ENCODE results near the gene LMOD1.
"Not testable (repeated sequence)": the region's sequence is repeated elsewhere in the genome, so short reads cannot be mapped to it uniquely, and the experiment has no call there.

LMOD1 gene

DNA sequence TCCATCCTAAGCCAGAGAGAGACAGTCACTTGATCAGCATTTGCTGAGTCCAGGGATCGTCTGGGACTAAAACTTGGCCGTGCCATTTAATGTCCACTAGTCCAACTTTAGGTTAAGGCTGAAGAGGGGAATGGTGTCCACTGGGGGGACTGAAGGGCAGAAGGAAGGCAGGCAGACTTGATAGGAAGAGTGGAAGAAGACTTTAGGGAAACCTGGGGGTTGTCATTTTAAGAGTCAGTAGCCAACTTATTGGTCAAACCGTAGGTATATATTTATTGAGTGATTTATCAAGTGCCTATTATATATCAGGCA is 1.3 kb upstream of the LMOD1 start:
- no peak for DNase-seq (ENCODE audit: low read depth)

DNA sequence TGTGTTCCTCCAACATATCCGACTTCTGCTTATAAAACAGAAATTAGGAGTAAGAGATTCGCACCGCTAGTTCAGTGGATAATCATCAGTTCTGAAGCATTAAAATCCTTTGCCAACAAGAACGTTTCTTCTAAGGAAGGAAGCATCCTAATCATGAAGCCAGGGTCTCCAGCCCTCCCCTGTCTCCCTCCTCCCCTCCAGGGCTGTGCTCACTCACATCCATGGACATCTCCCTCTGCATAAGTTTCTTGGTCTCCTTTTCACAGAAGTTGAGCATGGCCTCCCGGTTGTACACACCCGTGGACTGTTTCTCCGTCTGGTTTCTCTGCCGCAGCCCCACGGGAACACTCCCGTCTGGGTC is 505 bp downstream of the LMOD1 start:
- DNase-seq (ENCODE audit: low read depth) = no peak

DNA sequence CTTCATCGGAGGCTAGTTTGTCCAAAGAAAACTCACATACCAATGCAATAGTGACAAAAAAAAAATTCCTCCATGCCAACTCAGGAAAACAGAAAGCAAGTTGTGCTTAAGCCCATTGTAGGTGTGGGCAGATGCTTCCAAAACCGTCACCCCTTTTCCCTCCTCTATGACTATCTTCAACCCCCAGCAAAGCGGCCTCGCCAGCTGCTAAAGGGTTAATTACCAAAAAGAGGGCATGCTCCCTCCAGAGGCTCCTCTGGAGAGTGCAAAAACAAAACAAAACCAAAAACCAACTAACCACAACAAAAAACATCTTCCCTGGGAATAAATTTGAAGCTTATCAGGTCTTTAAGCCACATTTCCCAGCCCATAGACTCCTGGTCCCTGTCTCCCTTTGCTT is 1.2 kb downstream of the LMOD1 start:
- DNase-seq (ENCODE audit: low read depth) = no peak

DNA sequence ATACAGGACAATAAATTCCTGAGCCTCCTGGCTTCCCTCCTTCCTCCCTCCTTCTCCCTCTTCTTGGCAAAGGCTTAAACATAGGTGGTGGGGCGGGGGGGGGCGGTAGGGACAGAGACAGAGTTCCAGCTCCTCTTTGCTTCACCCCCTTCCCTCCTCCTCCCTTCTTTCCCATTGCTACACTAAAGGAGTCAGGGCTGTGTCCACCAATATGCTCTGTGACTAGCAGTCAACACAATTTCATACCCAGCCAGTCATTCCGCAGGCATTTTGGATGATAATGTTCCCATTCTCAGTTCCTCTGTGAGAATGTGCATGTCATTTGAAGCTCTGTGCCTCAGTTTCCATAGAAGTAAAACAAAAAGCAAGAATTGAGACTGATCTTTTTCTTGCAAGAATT is 1.7 kb downstream of the LMOD1 start:
- no peak for DNase-seq (ENCODE audit: low read depth)

DNA sequence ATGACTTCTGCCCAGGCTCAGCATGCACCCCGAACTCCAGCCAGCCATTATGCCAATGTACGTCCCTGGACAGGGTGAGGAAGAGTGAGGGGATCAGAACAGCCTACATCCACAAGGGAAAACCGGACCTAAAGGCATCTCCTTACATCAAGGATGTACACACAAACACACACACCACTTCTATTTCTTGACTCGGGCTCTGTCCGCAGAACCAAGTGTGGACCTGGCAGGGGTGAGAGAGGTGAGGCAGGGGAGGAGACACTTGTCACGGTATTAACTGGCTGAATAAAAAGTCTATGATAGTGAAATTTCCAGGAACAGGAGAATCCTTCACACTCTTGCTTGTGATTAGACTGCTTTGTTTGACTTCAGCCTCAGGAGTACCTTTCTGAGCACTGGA is 2.3 kb downstream of the LMOD1 start:
- DNase-seq (ENCODE audit: low read depth) = no peak

DNA sequence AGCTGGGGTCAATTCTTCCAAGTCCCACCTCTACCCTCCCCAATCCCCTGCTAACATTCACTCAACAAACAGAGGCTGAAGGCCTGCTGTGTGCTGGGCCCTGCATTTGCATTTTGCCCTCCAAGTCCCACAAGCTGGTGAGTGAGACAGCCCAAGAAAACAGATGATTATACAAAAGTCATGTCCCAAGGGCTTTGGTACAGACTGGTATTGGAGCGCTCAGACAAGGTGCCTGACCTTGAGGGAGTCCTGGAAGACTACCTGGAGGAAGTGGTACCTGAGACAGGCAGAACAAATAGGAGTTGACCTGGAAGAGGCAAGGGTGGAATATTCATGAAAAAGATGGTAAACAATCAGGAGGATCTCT is 4.2 kb downstream of the LMOD1 start:
- no peak for DNase-seq (ENCODE audit: low read depth)

DNA sequence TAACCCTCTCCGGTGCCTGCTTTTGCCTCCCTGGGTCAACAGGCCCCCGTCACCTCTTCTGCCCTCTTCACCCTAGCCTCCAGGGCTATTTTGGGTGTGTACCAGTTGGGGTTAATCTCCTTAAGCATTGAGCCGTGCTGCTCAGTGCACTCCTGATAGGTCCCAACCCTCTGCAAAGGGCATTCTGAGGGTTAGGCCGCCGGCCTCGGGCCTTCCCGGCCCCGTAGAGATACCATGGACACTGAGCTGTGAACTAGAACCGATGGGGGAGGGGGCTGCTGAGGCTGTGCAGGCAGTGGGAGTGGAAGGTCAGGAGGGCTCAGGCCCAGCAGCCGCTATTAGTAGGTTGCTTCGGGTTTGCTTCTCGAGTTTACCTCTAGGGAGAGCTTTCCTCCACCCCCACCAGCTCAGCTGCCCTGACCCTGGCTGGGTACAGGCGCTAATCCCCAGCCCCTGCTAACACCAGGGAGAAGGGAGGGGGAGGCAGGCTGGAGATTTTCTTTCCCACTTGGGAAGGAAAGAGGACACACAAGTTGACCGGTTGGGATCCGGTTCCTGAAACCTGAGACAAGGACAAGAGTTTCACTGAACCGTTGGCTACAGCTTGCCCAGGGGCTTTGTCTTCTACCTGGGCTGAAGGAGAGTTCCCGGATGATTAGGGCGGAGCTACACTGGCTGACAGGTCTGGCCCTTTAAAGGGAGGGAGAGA is 4.8 kb downstream of the LMOD1 start:
- no peak for DNase-seq (ENCODE audit: low read depth)

DNA sequence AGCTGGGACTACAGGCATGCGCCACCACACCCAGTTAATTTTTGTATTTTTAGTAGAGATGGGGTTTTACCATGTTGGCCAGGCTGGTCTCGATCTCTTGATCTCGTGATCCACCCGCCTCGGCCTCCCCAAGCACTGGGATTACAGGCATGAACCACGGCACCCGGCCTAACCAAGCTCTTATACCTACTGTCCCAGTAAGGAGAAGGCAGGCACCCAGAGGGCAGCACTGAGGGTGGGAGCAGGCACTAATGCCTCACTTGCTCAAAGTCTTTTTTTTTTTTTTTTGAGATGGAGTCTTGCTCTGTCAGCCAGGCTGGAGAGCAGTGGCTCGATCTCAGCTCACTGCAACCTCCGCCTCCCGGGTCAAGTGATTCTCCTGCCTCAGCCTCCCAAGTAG is 6.0 kb downstream of the LMOD1 start:
- not testable (repeated sequence) for DNase-seq (ENCODE audit: low read depth)

DNA sequence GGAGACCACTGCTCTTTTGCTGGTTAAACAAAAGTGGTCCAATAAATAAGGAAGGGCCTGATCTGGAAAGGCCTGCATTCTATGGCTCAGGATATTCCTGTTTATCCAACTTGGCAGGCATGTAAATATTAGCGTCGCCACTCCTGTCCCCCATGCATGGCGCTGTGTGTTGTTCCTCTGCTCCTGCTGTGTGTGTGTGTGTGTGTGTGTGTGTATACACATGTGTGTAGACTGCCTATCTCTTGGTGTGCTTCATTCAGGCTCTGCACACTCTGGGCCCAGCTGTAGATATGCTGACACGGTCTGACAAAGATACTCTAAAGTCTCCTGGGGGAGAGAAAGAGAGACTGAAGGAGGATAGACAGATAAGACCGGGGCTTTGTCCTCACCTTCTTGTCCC is 6.8 kb downstream of the LMOD1 start:
- no peak for DNase-seq (ENCODE audit: low read depth)

DNA sequence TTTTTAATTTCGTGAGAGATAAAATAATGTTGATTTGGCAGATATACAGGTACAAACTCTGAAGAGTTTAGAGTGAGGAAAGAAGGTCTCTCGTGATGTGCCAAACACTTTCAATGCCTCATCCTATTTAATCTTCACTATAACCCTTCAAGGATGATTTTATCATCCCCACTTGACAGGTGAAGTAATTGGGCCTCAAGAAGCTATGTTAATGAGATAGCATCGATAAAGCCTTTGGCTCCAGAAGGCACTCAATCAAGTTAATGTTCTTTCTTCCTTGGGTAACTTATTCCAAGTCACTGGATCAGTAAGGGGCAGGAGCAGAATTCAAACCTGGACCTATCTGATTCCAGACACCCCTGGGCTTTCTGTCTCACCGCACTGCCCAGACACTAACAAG is 7.2 kb downstream of the LMOD1 start:
- DNase-seq (ENCODE audit: low read depth) = no peak

DNA sequence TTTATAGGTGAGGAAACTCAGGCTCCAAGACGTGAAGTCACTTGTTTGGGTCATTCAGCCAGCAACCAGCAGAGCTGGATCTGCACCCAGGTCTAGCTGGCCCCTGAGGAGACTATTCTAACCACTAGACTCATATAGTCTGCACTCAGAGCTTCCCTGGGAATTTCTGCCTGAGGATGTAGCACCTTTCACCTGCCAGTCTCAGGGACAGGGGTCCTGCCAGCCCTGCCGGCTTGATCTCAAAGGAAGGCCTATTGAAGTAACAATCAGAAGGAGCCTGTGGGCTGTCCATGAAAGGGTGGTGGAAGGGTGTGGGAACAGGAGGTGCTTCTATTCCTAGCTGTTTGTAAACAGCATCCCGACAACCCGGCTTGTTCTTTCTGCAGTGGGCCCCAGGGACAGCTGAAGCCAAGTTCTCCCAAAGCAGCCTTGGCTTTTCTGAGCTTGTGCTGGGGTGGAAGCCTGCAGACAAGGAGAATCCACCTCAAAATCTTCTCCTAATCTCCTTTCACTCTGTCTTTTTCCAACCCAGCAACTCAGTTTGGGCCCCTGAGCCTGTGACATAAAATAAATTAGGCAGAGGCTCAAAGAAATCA is 7.8 kb downstream of the LMOD1 start:
- DNase-seq (ENCODE audit: low read depth) = no peak

DNA sequence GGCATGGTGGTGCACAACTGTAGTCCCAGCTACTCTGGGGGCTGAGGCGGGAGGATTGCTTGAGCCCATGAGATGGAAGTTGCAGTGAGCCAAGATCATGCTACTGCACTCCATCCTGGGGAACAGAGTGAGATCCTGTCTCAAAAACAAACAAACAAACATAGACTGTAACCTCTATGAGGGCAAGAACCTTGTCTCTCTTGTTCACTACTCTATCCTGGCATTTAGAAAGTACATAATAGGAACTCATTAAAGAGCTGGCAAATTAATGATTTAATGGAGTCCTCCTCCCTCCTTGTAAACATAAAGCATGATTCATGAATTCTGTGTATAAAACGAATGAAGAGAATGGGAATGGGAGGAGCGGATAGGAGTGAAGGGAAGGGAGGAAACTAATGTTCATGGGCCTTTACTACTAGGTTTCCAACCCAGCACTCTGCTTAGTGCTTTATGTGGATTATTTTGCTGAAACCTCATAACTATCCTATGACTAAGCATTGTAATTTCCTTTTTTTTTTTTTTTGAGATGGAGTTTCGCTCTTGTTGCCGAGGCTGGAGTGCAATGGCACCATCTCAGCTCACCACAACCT is 8.6 kb downstream of the LMOD1 start:
- DNase-seq (ENCODE audit: low read depth) = peak; percentile 82

DNA sequence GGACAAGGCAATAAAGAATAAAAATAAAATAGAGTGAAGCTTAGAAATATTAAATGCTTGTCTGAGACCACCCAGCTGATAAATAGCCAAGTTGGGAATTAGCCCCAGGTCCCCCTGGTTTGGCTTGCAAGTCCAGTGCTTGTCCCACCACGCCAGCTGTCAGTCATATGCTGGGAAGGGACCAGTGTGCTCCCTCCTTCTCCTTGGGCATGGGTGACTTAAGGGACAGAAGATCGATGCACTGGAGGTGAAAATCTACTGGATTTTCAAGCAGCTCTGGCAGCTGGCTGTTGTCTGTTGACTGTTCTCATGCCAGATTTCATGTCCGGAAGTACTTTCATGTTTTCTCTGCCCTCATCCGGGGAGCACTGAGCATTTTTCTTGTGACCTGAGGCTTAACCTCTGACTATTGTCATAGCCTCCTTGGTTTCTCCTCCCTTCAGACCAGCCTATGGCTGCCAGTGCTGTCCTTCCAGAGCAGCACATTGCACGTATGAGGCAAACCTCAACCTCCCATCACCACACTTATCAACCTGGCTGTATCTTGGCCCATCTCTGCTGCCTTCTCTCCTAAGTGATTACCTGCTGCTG is 12.4 kb downstream of the LMOD1 start:
- DNase-seq (ENCODE audit: low read depth) = peak; percentile 80

DNA sequence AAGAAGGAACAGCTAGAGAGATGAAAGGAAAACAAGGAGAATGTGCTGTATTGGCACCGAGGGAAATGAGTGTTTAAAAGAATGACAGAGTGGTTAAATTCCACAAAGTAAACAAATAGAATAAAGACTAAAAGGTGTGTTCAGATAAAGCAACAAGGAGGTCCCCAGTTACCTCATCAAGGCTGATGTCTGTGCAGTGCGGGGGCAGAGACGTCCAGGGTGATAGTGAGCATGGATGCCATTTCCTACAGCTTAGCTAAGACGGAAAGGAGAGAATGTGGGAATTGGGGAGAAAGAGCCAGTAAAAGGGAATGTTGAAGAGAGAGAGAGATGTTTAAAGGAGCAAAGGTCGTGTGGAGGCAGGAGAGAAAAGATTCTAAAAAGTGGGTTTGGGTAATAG is 15.5 kb downstream of the LMOD1 start:
- no peak for DNase-seq (ENCODE audit: low read depth)

DNA sequence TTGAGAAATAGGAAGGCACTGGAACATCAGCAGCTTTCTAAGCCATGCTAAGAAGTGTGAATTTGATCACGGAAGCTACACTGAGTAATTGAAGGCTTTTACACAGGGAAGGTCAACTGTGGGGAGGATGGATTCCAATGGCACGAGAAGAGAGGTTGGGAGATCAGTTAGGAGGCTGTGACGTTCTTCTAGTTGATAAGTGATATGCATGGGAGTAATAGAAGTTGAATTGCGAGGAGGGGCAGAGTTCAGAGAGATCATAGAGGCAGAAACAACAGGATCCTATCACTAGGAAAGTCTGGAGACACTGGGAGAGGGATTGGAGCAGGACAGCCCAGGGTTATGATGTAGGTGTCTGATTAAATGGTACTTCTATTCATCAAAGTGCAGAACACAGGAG is 16.2 kb downstream of the LMOD1 start:
- no peak for DNase-seq (ENCODE audit: low read depth)

DNA sequence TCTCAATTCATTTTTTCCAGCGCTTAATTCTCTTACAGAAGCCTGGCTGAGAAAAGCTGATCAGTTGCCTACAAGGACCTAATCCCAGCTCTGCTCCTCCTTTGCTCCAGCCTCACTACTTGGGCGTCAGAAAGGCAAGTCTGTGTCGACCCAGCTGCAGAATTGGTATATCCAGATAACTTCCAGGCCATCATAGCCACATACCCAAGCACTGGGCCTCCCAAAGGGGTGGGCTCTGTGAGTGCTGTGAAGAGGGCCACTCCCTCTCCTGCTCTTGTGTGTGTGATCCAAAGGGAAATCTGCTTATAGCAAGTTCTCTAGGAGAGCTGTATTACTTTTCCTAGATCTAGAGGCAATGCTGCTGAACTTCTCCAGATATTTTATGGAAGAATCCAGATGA is 18.1 kb downstream of the LMOD1 start:
- no peak for DNase-seq (ENCODE audit: low read depth)

DNA sequence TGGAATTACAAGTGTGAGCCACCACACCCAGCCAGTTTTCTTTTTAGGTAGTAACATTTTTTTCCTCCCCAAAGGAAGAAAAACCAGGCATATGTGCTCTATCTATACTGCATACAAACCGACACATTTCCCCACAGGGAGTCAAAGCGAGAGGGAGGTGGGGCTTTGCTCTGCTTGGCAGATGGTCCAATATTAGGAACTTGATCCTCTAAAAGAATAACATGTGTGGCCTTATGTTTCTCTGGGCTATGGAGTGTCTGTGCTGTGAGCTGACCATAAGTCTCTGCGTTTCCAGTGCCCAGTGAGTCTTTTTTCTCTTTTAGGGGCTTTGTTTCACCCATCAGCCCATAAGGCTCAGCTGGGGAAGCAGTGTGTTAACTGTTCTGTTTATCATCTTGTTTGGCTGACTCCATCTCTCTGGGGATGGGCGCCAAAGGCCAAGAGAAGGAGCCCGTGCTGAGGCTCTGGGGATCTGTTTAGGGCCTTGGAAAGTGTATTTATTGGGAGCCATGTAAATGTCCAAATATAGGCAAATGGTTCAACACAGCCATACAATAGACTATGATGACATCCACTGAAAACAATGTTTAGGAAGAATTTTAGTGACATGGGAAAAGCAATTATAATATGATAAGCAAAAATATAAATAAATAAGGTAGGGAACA is 20.2 kb downstream of the LMOD1 start:
- DNase-seq (ENCODE audit: low read depth) = peak; percentile 47

DNA sequence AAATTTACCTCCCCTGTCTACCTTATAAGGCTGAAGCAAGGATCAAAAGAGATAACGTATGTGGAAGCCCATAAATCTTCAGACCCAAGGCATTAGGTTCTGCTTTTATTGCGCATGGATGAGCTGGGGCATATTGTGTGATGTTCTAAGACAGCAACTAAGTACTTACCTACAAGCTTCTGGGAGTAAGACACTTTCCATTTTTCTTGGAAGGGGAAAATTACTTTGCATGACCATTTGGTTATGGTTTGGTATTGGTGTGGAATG is 21.1 kb downstream of the LMOD1 start:
- DNase-seq (ENCODE audit: low read depth) = no peak

DNA sequence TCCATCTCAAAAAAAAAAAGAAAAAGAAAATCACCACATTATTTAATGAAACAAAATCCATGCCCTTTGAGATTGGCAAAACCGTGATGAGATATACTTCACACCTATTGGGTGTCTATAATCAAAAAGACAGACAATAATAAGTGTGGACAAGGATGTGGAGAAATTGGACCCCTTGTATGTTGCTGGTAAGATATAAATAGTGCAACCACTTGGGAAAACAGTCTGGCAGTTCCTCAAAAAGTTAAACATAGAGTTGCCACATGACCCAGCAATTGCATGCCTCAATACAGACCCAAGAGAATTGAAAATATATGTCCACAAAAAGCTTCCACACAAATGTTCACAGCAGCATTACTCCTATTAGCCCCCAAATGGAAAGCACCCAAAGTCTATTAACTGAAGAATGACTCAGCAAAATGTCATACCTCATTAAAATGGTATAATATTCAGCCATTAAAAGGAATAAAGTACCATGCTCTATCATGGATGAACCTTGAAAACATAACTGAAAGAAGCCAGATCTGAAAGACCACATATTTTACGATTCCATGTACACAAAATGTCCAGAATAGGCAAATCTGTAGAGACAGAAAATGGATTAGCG is 24.3 kb downstream of the LMOD1 start:
- DNase-seq (ENCODE audit: low read depth) = no peak

DNA sequence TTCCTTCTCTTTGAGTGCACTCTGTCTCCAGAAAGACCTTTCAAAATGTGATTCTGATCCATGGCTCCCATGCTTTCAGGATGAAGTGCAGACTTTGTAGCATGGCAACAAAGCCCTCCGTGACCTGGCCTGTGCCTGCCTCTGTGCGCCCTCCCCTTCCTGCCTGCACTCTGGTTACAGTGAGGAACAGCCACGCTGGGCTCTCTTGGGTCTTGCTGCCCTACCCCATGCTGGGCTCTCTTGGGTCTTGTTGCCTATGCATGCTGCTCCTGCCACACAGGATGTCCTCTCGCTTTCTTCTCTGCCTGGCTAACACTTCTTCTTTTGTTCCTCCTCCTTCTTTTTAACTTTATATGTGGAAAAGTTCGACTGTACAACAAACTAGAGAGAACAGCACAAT is 28.0 kb downstream of the LMOD1 start:
- no peak for DNase-seq (ENCODE audit: low read depth)

DNA sequence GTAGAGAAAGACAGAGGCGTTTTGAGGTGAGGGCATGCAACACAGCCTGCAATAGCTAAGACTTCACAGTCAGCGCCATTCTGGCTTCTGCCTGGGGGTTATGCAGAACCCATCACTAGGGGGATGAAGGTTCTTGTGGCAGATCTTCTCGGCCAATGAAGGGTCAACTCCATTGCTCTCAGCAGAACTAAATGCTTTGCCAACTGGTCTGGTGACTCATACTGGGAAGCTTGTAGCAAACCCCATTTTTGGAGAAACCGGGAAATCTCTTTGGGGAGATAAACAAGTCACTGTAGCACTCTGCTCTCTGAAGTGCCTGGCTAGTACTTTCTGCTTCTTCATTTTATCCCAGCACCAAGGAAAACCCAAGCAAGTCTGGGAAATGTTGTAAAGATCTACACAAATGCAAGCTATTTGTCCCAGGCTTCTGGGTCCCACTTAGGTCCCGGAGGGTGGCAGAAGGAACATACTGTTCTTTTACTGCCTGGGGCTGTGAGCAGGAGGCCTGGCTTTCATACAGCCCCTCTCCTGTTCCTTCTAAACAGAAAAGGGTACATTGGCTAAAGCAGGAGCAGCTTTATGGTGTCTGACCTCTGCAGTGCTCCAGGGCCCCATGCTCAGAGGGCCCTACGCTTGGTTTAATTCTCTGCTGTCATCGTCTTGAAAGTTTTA is 28.9 kb downstream of the LMOD1 start:
- peak; percentile 91 for DNase-seq (ENCODE audit: low read depth)

DNA sequence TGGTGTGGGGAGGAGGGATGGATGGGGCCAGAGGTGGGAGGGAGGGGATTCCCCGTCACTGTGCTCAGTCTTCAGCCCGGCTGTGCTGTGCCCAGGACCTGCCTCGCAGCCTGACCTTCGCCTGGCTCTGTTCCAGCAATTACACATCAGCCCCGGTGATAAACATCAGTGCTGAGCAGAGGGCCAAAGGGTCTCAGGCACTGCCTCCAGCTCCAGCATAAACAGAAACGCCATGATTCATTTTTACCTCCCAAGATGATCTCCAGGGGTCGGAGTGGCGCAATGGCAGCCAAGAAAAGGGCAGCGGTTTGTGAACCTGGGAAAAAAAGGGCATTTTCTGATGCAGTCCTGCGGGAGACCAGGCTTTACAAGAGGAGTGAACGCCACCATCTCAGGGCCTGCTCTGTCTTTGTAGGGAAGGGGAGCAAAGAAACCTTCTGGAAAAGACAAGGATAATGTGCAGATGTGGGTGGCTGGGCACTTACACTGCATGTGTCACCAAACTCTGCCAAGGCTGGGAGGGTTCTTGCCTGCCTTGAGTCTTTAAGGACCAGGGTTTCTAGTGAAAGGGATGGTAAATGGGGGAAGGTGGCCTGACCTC is 29.6 kb downstream of the LMOD1 start:
- DNase-seq (ENCODE audit: low read depth) = peak; percentile 95
